Testis (tissue), 2 donors: ENCODE measurements around the gene SFMBT2.

Experiments
- POLR2A ChIP-seq: fragments of 450-650 bp; IDR thresholded peaks from one replicate; pipeline ENCODE4 v1.6.1; 2017; ENCODE audit warnings: antibody characterized with exemption, mild to moderate bottlenecking, moderate library complexity
- TF ChIP-seq, protein P1 (sequence below), 3 experiments: fragments of 450-650 bp in 2 of 3; fragments of 200-600 bp in 1 of 3; sonication (generic) in 1 of 3; IDR thresholded peaks; one replicate each; pipeline ENCODE4 v1.5.1; 2016 to 2019; ENCODE audit warnings: antibody characterized with exemption in 3 of 3, mild to moderate bottlenecking in 2 of 3, moderate library complexity in 1 of 3

DNA sequence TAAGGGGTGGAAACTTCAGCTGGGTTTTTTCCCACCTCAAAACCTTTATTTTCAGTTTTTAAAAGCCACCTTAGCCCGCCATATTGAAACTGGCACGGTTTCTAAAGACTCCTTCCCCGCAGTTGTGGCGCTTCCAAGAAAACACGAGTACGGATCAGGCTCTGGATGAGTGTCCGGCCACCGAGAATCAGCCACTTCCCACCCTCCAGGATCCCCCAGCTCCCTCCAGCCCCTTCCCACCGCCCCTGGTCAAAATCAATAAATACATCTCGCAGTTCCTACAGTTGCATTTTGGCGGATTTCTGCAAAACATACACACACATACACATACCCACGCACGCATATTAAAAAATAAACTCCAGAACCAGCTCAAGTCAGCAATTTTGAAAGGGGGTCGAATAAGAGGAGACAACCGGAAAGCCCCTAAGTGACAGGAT is 1.1 kb downstream of the SFMBT2 start:
- no peak for TF ChIP-seq POLR2A
- TF ChIP-seq, protein P1, sequence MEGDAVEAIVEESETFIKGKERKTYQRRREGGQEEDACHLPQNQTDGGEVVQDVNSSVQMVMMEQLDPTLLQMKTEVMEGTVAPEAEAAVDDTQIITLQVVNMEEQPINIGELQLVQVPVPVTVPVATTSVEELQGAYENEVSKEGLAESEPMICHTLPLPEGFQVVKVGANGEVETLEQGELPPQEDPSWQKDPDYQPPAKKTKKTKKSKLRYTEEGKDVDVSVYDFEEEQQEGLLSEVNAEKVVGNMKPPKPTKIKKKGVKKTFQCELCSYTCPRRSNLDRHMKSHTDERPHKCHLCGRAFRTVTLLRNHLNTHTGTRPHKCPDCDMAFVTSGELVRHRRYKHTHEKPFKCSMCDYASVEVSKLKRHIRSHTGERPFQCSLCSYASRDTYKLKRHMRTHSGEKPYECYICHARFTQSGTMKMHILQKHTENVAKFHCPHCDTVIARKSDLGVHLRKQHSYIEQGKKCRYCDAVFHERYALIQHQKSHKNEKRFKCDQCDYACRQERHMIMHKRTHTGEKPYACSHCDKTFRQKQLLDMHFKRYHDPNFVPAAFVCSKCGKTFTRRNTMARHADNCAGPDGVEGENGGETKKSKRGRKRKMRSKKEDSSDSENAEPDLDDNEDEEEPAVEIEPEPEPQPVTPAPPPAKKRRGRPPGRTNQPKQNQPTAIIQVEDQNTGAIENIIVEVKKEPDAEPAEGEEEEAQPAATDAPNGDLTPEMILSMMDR (IDR thresholded peaks at IDR 0.05), result no peak
